Measurements from ENCODE around the gene JUN.

DNA sequence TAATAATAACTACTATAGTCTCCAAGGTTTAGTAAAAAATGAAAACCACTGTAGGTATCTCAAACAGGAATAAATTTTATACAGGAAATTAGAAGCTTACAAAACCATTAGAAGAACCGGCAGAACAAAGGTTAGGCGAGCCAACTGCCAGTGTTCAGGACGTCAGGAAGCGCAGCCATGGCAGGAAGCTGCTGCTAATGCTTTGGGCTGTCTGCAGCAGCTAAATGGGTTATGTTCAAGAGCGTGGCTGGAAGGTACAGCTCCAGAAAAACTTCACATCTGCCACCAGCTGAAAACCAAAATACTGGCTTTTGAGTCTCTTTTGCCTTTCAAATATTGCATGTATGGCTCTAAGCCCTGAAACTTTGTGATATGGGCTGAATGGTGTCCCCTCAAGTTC is 48.3 kb downstream of the JUN start:
- TF ChIP-seq POLR2A (IDR thresholded peaks at IDR 0.05) (no peak), POLR2AphosphoS5 (IDR thresholded peaks at IDR 0.05) (no peak), EP300 (IDR thresholded peaks at IDR 0.05) (no peak)
- TF ChIP-seq, protein P1, sequence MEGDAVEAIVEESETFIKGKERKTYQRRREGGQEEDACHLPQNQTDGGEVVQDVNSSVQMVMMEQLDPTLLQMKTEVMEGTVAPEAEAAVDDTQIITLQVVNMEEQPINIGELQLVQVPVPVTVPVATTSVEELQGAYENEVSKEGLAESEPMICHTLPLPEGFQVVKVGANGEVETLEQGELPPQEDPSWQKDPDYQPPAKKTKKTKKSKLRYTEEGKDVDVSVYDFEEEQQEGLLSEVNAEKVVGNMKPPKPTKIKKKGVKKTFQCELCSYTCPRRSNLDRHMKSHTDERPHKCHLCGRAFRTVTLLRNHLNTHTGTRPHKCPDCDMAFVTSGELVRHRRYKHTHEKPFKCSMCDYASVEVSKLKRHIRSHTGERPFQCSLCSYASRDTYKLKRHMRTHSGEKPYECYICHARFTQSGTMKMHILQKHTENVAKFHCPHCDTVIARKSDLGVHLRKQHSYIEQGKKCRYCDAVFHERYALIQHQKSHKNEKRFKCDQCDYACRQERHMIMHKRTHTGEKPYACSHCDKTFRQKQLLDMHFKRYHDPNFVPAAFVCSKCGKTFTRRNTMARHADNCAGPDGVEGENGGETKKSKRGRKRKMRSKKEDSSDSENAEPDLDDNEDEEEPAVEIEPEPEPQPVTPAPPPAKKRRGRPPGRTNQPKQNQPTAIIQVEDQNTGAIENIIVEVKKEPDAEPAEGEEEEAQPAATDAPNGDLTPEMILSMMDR (IDR thresholded peaks at IDR 0.05) = no peak
